Measurements from ENCODE around the gene TOMM6. TPM values are rescaled to one million over a fixed set of nuclear protein-coding genes. Genes with fewer than 3 reads are reported as not detected.

Gene TOMM6
- total RNA-seq, 1 donor from 2014 or later = 55.0 TPM

- Histone ChIP-seq H3K27me3 (ENCODE audit: control insufficient read depth, insufficient read depth, low read length) (no peaks in the 10 kb centered on the region), H3K4me3 (ENCODE audit: low read depth, low read length) (no peak overlapping the region), H3K36me3 (ENCODE audit: control insufficient read depth, insufficient read depth, low read length) (peaks cover 7% of the 10 kb centered on the region)
- TF ChIP-seq CTCF (IDR thresholded peaks at IDR 0.05; ENCODE audit: insufficient read depth, low read length, severe bottlenecking) = no peak
- DNase-seq (ENCODE audit: low read depth) = peak; percentile 54
- FAIRE-seq = no peak
These were observed 18.8 kb upstream of the TOMM6 start for GRCh38 chr6:41768545-41769308.

- Histone ChIP-seq H3K36me3 (ENCODE audit: control insufficient read depth, insufficient read depth, low read length) (peaks cover 7% of the 10 kb centered on the region), H3K27me3 (ENCODE audit: control insufficient read depth, insufficient read depth, low read length) (no peaks in the 10 kb centered on the region), H3K4me3 (ENCODE audit: low read depth, low read length) (no peak overlapping the region)
- FAIRE-seq (no peak), DNase-seq (ENCODE audit: low read depth) (no peak)
- TF ChIP-seq CTCF (IDR thresholded peaks at IDR 0.05; ENCODE audit: insufficient read depth, low read length, severe bottlenecking) = no peak
These were observed 18.1 kb upstream of the TOMM6 start for GRCh38 chr6:41769376-41769775.

GRCh38 chr6:41770381-41771057 lies 17.0 kb upstream of the TOMM6 start:
- Histone ChIP-seq H3K4me3 (ENCODE audit: low read depth, low read length) (no peak overlapping the region), H3K36me3 (ENCODE audit: control insufficient read depth, insufficient read depth, low read length) (peaks cover 16% of the 10 kb centered on the region), H3K27me3 (ENCODE audit: control insufficient read depth, insufficient read depth, low read length) (no peaks in the 10 kb centered on the region)
- no peak for FAIRE-seq
- DNase-seq (ENCODE audit: low read depth) = no peak
- TF ChIP-seq CTCF (IDR thresholded peaks at IDR 0.05; ENCODE audit: insufficient read depth, low read length, severe bottlenecking) = no peak

GRCh38 chr6:41771058-41771983 lies 16.2 kb upstream of the TOMM6 start:
- Histone ChIP-seq H3K4me3 (ENCODE audit: low read depth, low read length) (no peak overlapping the region), H3K36me3 (ENCODE audit: control insufficient read depth, insufficient read depth, low read length) (peaks cover 16% of the 10 kb centered on the region), H3K27me3 (ENCODE audit: control insufficient read depth, insufficient read depth, low read length) (no peaks in the 10 kb centered on the region)
- DNase-seq (ENCODE audit: low read depth) (no peak), FAIRE-seq (no peak)
- no peak for TF ChIP-seq CTCF (IDR thresholded peaks at IDR 0.05; ENCODE audit: insufficient read depth, low read length, severe bottlenecking)

GRCh38 chr6:41774841-41775240 lies 12.7 kb upstream of the TOMM6 start:
- FAIRE-seq = no peak
- no peak for DNase-seq (ENCODE audit: low read depth)
- H3K4me3 ChIP-seq (ENCODE audit: low read depth, low read length) = no peak overlapping the region
- no peak for TF ChIP-seq CTCF (IDR thresholded peaks at IDR 0.05; ENCODE audit: insufficient read depth, low read length, severe bottlenecking)
- H3K36me3 ChIP-seq (ENCODE audit: control insufficient read depth, insufficient read depth, low read length) = peaks cover 19% of the 10 kb centered on the region
- H3K27me3 ChIP-seq (ENCODE audit: control insufficient read depth, insufficient read depth, low read length) = no peaks in the 10 kb centered on the region
